Mucosa of descending colon (tissue), 3 donors: ENCODE data around the gene ANP32A. TPM values are rescaled to one million over a fixed set of nuclear protein-coding genes. Genes with fewer than 3 reads are reported as not detected.

Experiments used
- ATAC-seq: fragments of 200-7000 bp; cut with Tn5 transposase; one replicate; pipeline ENCODE4 v1.9.1; 2020; ENCODE audit warnings: mild to moderate bottlenecking, moderate library complexity
- DNase-seq, 3 donors: peaks; one replicate each; pipeline ENCODE4 v3.0.0-alpha.2; 2020
- H3K36me3 ChIP-seq: fragments of 200-600 bp; one replicate; pipeline ENCODE4 v1.8.0; 2021; ENCODE audit warnings: low read depth, mild to moderate bottlenecking
- H3K4me1 ChIP-seq: fragments of 200-600 bp; one replicate; pipeline ENCODE4 v1.8.0; 2021; ENCODE audit warnings: low read depth, mild to moderate bottlenecking
- H3K4me3 ChIP-seq: fragments of 200-600 bp; one replicate; pipeline ENCODE4 v1.8.0; 2021; ENCODE audit warnings: mild to moderate bottlenecking
- H3K9me3 ChIP-seq: fragments of 200-600 bp; one replicate; pipeline ENCODE4 v1.8.0; 2021; ENCODE audit warnings: mild to moderate bottlenecking
- intact Hi-C, 2 donors: fragments of 100-400 bp; cut with DNase I in 1 of 2; cut with micrococcal nuclease in 1 of 2; formaldehyde crosslinking; loops; one replicate each; pipeline versions ENCODE4 v1.11.0 to v1.11.1; 2022; cut with DNase I, micrococcal nuclease
- total RNA-seq, 3 donors: library from RNA; stranded (reverse); fragmentation: NEBNext Ultra II Directional in 2 of 3; extraction: Animal tissue kit (Norgen Biotek cat#: 25700) in 2 of 3; gene quantifications; one replicate each; pipeline versions ENCODE4 v1.2.1 to v1.2.4, GENCODE V29; 2021 to 2023
- TF ChIP-seq, protein P1 (sequence below): fragments of 200-600 bp; IDR thresholded peaks from one replicate; pipeline ENCODE4 v1.8.0; 2022; ENCODE audit warnings: antibody characterized with exemption, mild to moderate bottlenecking
- donor health status: DM: no; HTN: no; CAD: no; lungs with moderate emphysema.
- donor health status: DM: no; HTN: no; CAD: no.
- donor health status: DM: no; HTN: yes; CAD: no.

The ANP32A gene
- total RNA-seq, 3 donors from 2014 or later, result 101 to 113 (median 109) TPM

DNA sequence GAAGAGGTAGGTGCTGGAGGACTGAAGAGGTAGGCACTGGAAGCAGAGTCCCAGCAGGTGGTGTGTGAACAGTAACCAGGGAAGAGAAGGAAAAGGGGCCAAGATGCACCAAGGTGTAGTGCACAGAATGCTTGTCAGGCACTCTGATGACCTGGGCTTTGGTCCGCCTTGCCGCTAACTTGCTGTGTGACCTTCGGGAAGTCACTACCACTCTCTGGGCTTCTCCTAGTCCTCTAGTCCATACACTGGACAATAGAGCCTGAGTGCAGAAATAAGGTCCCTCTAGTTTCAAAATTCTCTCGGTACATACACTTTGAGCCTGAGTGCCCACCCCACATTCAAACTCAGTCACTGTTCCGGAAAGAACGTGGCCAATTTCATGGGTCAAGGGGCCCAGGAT is 24.1 kb downstream of the ANP32A start:
- no peaks in the 10 kb centered on the region for H3K36me3 ChIP-seq
- TF ChIP-seq, protein P1, sequence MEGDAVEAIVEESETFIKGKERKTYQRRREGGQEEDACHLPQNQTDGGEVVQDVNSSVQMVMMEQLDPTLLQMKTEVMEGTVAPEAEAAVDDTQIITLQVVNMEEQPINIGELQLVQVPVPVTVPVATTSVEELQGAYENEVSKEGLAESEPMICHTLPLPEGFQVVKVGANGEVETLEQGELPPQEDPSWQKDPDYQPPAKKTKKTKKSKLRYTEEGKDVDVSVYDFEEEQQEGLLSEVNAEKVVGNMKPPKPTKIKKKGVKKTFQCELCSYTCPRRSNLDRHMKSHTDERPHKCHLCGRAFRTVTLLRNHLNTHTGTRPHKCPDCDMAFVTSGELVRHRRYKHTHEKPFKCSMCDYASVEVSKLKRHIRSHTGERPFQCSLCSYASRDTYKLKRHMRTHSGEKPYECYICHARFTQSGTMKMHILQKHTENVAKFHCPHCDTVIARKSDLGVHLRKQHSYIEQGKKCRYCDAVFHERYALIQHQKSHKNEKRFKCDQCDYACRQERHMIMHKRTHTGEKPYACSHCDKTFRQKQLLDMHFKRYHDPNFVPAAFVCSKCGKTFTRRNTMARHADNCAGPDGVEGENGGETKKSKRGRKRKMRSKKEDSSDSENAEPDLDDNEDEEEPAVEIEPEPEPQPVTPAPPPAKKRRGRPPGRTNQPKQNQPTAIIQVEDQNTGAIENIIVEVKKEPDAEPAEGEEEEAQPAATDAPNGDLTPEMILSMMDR, result no peak
- peaks cover 62% of the 10 kb centered on the region for H3K4me1 ChIP-seq
- H3K4me3 ChIP-seq, result no peak overlapping the region
- ATAC-seq, result no peak
- intact Hi-C loops, result no loop called here
- no peaks in the 10 kb centered on the region for H3K9me3 ChIP-seq
- DNase-seq, result no peak

- ATAC-seq, result peak; percentile 91
- peak; percentile 91 to 93 (median 91) for DNase-seq
- H3K4me3 ChIP-seq, result no peak overlapping the region
- intact Hi-C loops, result no loop called here
- TF ChIP-seq, protein P1, result no peak
- H3K9me3 ChIP-seq, result no peaks in the 10 kb centered on the region
- H3K4me1 ChIP-seq, result peaks cover 65% of the 10 kb centered on the region
- no peaks in the 10 kb centered on the region for H3K36me3 ChIP-seq
These were observed 25.3 kb downstream of the ANP32A start for GRCh38 chr15:68795298-68795848.

- Histone ChIP-seq H3K4me1 (peaks cover 69% of the 10 kb centered on the region), H3K36me3 (no peaks in the 10 kb centered on the region), H3K4me3 (no peak overlapping the region), H3K9me3 (no peaks in the 10 kb centered on the region)
- ATAC-seq (no peak), DNase-seq (no peak)
- TF ChIP-seq, protein P1, result no peak
- intact Hi-C loops, result no loop called here
These were observed 25.8 kb downstream of the ANP32A start for GRCh38 chr15:68794863-68795262.

DNA sequence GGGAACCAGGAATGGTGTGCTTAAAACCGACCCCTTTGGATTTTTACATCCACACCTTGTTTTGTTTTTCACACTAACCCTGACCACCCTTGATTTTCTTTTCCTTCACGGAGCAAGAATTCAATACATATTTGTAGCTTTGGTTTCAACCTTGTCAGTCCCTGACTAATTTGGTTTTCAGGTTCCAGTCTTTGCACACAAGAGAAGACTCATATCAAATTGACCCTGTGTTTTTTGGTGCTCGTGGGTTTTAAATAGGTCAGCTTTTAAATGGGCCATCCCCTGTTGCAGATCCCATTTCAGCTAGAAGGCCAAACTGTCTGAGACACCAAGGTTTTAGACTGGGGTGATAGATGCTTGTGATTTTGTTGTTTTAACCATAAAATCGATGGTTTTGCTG is 26.4 kb downstream of the ANP32A start:
- H3K36me3 ChIP-seq, result no peaks in the 10 kb centered on the region
- H3K9me3 ChIP-seq, result no peaks in the 10 kb centered on the region
- TF ChIP-seq, protein P1, result no peak
- intact Hi-C loops, result no loop called here
- ATAC-seq, result no peak
- H3K4me1 ChIP-seq, result peaks cover 74% of the 10 kb centered on the region
- no peak overlapping the region for H3K4me3 ChIP-seq
- DNase-seq, result no peak

- TF ChIP-seq, protein P1, result no peak
- DNase-seq (no peak), ATAC-seq (no peak)
- no peak overlapping the region for H3K4me3 ChIP-seq
- peaks cover 80% of the 10 kb centered on the region for H3K4me1 ChIP-seq
- H3K9me3 ChIP-seq, result no peaks in the 10 kb centered on the region
- H3K36me3 ChIP-seq, result no peaks in the 10 kb centered on the region
- intact Hi-C loops, result no loop called here
These were observed 26.9 kb downstream of the ANP32A start for GRCh38 chr15:68793776-68794175.
